IPS DF 19.7 (cell line): Measurements from ENCODE around the gene CPT1B.
A peak's percentile ranks its signal among the peaks of the same experiment; 100 is the strongest.
"Not testable (repeated sequence)": the region's sequence is repeated elsewhere in the genome, so short reads cannot be mapped to it uniquely, and the experiment has no call there.

Experiments used
- DNase-seq: peaks from one replicate; pipeline ENCODE4 v3.0.0-alpha.2; 2013; ENCODE audit warnings: low read depth, low spot score

The CPT1B gene

GRCh38 chr22:50529416-50529896, 48.8 kb downstream of the CPT1B start:
- DNase-seq = no peak

- no peak for DNase-seq
Measured at GRCh38 chr22:50528682-50529415, 49.4 kb downstream of the CPT1B start.

GRCh38 chr22:50527921-50528681, 50.1 kb downstream of the CPT1B start:
- no peak for DNase-seq

GRCh38 chr22:50526834-50527801, 51.1 kb downstream of the CPT1B start:
- DNase-seq = peak; percentile 47

- no peak for DNase-seq
Measured at GRCh38 chr22:50526108-50526833, 52.0 kb downstream of the CPT1B start.

GRCh38 chr22:50525858-50526107, 52.4 kb downstream of the CPT1B start:
- DNase-seq = no peak

DNA sequence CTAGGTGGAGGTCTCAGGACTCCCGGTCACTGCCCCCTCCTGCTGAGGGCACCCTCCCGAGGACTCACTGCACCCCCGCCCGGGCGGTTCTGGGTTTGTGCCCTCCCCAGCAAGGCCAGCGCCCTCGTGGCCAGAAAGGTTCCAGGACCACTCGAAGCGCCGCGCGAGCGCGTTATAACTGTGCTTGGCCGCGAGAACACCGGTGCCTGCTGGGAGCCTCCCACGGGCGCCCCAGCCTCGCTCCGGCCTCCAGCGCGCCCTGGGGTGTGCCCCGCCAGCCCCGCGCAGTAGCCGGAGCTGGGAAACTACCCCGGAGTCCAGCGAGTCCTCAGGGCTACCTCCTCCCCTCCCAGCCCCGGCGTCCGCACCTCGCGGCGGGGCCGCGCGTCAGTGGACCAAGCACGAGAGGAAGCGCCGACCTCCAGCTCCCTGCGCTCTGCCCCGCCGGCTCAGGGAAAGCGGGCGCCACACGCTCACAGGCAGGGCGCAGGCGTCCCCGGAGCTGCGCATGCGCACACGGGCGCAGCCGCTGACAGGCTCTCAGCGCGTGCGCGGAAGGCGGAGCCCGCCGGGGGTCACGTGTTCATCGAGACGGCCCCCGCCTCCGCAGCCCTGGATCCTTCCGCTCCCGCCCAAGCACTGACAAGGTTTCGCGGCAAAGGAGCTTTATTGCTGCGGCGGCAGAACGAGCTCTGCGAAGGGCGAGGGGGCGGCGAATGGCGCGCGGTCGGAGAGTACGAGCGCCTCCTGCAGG, 52.9 kb downstream of the CPT1B start, which contains the start of gene SCO2:
SCO2 (minus strand) TSS at position 495 of the 754 bp plus-strand sequence. CDS start 1,187 bp downstream, outside the sequence.
- peak; percentile 75 for DNase-seq

- no peak for DNase-seq
Measured at GRCh38 chr22:50524676-50525103, 53.5 kb downstream of the CPT1B start.

DNA sequence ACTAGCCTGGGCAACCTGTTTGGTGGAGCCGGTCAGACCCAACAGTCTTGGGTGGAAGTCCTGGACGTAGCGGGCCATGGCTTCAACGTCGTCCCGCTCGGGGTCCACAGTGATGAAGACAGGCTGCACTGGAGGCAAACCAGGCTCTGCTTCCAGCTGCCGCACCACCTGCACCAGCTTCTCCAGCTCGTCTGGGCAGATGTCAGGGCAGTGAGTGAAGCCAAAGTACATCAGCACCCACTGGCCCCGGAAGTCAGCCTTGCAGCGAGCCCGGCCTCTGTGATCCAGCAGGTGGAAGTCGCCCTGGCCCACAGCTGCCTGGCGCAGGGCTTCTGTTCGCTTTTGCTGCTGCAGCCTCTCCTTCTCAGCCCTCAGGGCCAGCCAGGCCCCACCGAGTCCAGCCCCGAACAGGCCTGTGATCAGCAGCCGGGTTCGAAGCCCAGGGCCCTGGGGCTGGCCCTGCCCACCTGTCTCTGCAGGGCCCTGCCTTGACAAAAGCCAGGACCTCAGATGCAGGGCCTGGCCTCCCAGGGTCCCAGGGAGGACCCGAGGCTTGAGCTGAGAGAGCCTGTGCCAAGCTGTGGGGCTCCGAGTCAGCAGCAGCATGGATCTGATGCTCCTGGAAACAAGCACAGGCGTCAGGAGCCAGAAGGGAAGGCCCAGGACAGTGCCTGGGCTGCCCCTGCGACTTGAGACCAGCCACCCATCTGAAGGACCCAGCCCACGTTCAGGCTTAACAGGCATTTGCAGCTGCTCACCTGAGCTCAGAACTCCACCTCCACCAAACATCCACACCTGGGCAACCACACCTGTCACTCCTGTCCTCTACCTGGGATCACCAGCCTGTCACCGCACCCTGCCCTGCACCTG, 54.2 kb downstream of the CPT1B start:
- no peak for DNase-seq

DNA sequence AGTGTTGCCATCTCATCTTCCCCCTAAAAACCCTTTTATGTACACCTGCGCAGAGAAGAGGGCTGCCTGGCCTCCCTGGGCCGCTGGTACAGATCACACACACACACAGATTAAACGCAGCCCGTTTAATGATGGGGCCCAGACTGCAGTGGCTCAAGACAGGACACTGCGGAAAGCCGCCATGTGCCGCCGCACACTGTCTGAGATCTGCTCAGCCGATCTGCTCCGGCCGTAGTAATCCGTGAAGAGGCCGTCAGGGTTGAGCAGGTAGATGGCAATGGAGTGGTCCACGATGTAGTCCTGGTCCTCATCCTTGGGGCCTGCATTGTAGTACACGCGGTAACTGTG, 54.8 kb downstream of the CPT1B start:
- no peak for DNase-seq

DNA sequence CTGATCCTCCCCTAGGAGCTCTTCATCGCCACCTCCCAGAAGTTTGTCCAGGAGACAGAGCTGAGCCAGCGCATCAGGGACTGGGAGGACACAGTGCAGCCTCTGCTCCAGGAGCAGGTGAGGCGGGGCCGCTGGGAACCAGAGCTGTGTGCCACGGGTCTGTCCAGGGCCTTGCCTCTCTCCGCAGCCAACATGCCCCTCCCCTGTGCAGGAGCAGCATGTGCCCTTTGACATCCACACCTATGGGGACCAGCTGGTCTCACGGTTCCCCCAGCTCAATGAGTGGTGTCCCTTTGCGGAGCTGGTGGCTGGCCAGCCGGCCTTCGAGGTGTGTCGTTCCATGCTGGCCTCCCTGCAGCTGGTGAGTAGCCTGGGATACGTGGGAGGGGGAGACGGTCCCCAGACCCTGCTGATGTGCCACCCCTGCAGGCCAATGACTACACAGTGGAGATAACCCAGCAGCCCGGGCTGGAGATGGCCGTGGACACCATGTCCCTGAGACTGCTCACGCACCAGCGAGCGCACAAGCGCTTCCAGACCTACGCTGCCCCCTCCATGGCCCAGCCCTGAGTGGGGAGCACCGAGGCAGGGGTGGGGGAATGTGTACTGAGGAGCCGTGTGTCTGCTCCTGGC, 55.3 kb downstream of the CPT1B start:
- DNase-seq = no peak

DNA sequence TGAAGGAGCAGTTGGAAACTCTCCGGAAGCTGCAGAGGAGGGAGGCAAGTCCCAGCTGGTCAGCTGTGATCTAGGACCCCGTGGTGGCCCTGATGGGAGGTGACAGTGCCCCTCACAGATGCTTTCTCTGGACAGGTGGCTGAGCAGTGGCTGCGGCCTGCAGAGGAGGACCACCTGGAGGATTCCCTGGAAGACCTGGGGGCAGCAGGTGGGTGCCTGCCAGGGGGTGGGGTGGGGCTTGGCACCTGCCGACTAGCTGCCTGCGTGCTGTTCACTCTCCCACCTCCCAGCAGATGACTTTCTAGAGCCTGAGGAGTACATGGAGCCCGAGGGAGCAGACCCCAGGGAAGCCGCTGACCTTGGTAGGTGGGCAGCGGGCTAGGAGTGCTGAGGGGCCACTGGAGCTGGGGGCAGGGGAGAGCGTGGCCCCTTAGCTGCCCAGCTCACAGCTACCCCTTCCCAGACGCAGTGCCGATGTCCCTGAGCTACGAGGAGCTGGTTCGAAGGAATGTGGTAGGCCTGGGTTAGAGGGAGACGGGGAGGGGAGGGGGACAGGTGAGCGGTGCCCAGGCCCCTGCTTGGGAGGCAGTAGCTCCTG, 55.9 kb downstream of the CPT1B start:
- DNase-seq = no peak

GRCh38 chr22:50521710-50522109, 56.5 kb downstream of the CPT1B start:
- DNase-seq = no peak

DNA sequence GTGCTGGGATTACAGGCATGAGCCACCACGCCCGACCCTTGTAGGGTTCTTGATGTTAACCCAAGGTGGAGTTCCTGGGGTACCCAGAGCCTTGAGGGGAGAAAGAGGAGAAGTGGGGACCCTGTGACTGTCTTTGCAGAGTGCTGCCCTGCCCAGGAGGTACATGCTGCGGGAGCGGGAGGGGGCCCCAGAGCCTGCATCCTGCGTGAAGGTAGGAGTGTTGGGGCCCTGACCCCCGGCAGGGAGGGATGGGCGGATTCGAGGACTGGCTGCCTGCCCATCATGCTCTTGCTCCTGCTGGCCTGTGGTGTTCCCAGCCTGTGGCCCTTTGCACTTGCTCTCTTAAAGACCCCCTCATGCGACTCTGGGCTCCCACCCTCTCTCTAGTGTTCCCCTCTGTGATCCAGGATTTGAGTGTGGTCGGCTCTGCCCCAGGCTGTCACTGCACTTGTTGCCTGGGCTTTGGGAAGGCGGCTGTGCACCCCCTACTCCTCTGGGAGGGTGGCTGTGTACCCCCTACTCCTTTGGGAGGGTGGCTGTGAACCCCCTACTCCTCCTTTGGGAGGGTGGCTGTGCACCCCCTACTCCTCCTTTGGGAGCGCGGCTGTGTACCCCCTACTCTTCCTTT, 57.3 kb downstream of the CPT1B start:
- DNase-seq = no peak

GRCh38 chr22:50520184-50520583, 58.0 kb downstream of the CPT1B start:
- not testable (repeated sequence) for DNase-seq

GRCh38 chr22:50519151-50519550, 59.1 kb downstream of the CPT1B start:
- no peak for DNase-seq
